SK-N-SH (cell line): Measurements from ENCODE around the gene SH3D19. TPM values are rescaled to one million over a fixed set of nuclear protein-coding genes. Genes with fewer than 3 reads are reported as not detected.

Source experiments
- CTCF ChIA-PET: fragments of 300-600, 350-600 bp; formaldehyde crosslinking; extraction: SDS; loops from one replicate; lab custom pipeline; 2021; lab: Yijun Ruan, JAX
- POLR2A ChIA-PET: fragments of 350-600 bp; sonication (Branson Sonifier 250); formaldehyde crosslinking; extraction: SDS; loops from one replicate; lab custom pipeline; 2020; ENCODE audit warnings: antibody characterized with exemption, inconsistent platforms; lab: Yijun Ruan, JAX
- DNase-seq: peaks from one replicate; pipeline ENCODE4 v3.0.0; 2012
- H2AFZ ChIP-seq: fragments of 200-600 bp; sonication (generic); 2 replicates; pipeline ENCODE4 v1.8.1; 2016; ENCODE audit warnings: antibody characterized with exemption, mild to moderate bottlenecking, low read depth
- H3F3A ChIP-seq: fragments of 200-600 bp; sonication (generic); replicated peaks from 2 replicates; pipeline ENCODE3; 2016; ENCODE audit warnings: antibody characterized with exemption, mild to moderate bottlenecking; ENCODE audit not compliant: insufficient read depth
- H3K27ac ChIP-seq, 2 experiments: fragments of 200-500 bp in 1 of 2; fragments of 200-600 bp in 1 of 2; sonication (Bioruptor generic) in 1 of 2; sonication (generic), shearing (Covaris generic) in 1 of 2; 2 replicates each; pipeline versions ENCODE4 v1.5.1 to v1.6.1; 2014 to 2016; ENCODE audit warnings: low read depth in 2 of 2, inconsistent platforms in 1 of 2, low read length in 1 of 2, mild to moderate bottlenecking in 1 of 2, mixed read lengths in 1 of 2
- H3K27me3 ChIP-seq: fragments of 200-600 bp; sonication (generic), shearing (Covaris generic); 2 replicates; pipeline ENCODE4 v1.6.1; 2016; ENCODE audit warnings: mixed run types; ENCODE audit not compliant: insufficient read depth
- H3K36me3 ChIP-seq, 2 experiments: fragments of 200-500 bp in 1 of 2; fragments of 200-600 bp in 1 of 2; sonication (Bioruptor generic) in 1 of 2; sonication (generic) in 1 of 2; replicated peaks in 1 of 2; 2 replicates each; pipeline versions ENCODE3 to v1.5.1; 2014 to 2016; ENCODE audit warnings: low read length in 1 of 2, mild to moderate bottlenecking in 1 of 2; ENCODE audit not compliant: insufficient read depth in 2 of 2, control insufficient read depth in 1 of 2
- H3K4me1 ChIP-seq, 2 experiments: fragments of 200-500 bp in 1 of 2; fragments of 200-600 bp in 1 of 2; sonication (Bioruptor generic) in 1 of 2; sonication (generic), shearing (Covaris generic) in 1 of 2; 2 replicates each; pipeline versions ENCODE4 v1.5.1 to v1.6.1; 2014 to 2016; ENCODE audit warnings: low read depth in 1 of 2, low read length in 1 of 2, mixed run types in 1 of 2; ENCODE audit not compliant: insufficient read depth in 2 of 2, control insufficient read depth in 1 of 2
- H3K4me2 ChIP-seq: fragments of 200-600 bp; sonication (generic), shearing (Covaris generic); 2 replicates; pipeline ENCODE4 v1.6.1; 2017; ENCODE audit warnings: mixed run types
- H3K4me3 ChIP-seq, 2 experiments: fragments of 200-500 bp in 1 of 2; fragments of 200-600 bp in 1 of 2; sonication (Bioruptor generic) in 1 of 2; sonication (generic), shearing (Covaris generic) in 1 of 2; 2 replicates each; pipeline versions ENCODE4 v1.5.1 to v1.8.1; 2014 to 2016; ENCODE audit warnings: low read depth in 2 of 2, inconsistent platforms in 1 of 2, low read length in 1 of 2, mild to moderate bottlenecking in 1 of 2, mixed read lengths in 1 of 2, moderate library complexity in 1 of 2
- H3K79me2 ChIP-seq: fragments of 200-600 bp; sonication (generic); 2 replicates; pipeline ENCODE4 v1.8.1; 2017; ENCODE audit warnings: mild to moderate bottlenecking; ENCODE audit not compliant: insufficient read depth
- H3K9ac ChIP-seq: fragments of 200-600 bp; sonication (generic); 2 replicates; pipeline ENCODE4 v1.6.1; 2017; ENCODE audit warnings: mixed run types
- H3K9me2 ChIP-seq: fragments of 200-600 bp; sonication (generic); 2 replicates; pipeline ENCODE4 v1.6.1; 2017; ENCODE audit warnings: mixed run types
- H3K9me3 ChIP-seq: fragments of 200-600 bp; sonication (generic); 2 replicates; pipeline ENCODE4 v1.6.1; 2017; ENCODE audit warnings: mixed run types, mild to moderate bottlenecking, moderate library complexity
- H4K20me1 ChIP-seq: fragments of 200-600 bp; sonication (generic); 2 replicates; pipeline ENCODE4 v1.6.1; 2017; ENCODE audit warnings: mild to moderate bottlenecking, mixed run types; ENCODE audit not compliant: insufficient read depth
- CHD2 ChIP-seq: fragments of 150-350 bp; IDR thresholded peaks from 2 replicates; pipeline ENCODE4 v1.6.1; 2018; ENCODE audit warnings: low read length; ENCODE audit not compliant: partially characterized antibody
- CTCF ChIP-seq: fragments of 200-600 bp; sonication (generic); IDR thresholded peaks from 2 replicates; pipeline ENCODE4 v1.6.1; 2017; ENCODE audit warnings: antibody characterized with exemption, mild to moderate bottlenecking, moderate library complexity
- ELF1 ChIP-seq: IDR thresholded peaks from 2 replicates; pipeline ENCODE4 v1.4.0; 2012
- EP300 ChIP-seq, 2 experiments: IDR thresholded peaks; 2 replicates each; pipeline versions ENCODE4 v1.4.0 to v1.6.1; 2012; ENCODE audit warnings: borderline replicate concordance in 1 of 2, low read depth in 1 of 2, low read length in 1 of 2
- FOSL2 ChIP-seq: IDR thresholded peaks from 2 replicates; pipeline ENCODE4 v1.4.0; 2012; ENCODE audit warnings: low read depth, mild to moderate bottlenecking, moderate library complexity, borderline replicate concordance
- FOXJ3 ChIP-seq: sonication (generic); formaldehyde crosslinking; IDR thresholded peaks from 2 replicates; pipeline ENCODE4 v1.5.1; 2020; ENCODE audit warnings: mild to moderate bottlenecking, missing genetic modification reagents
- GATA2 ChIP-seq: sonication (generic); formaldehyde crosslinking; IDR thresholded peaks from 2 replicates; pipeline ENCODE4 v1.5.0; 2020; ENCODE audit warnings: mild to moderate bottlenecking, missing genetic modification reagents
- MAX ChIP-seq: IDR thresholded peaks from 2 replicates; pipeline ENCODE4 v1.4.0; 2012; ENCODE audit warnings: low read depth
- MEF2A ChIP-seq: IDR thresholded peaks from 2 replicates; pipeline ENCODE4 v1.4.0; 2012; ENCODE audit warnings: low read depth, borderline replicate concordance
- MXI1 ChIP-seq: IDR thresholded peaks from 2 replicates; pipeline ENCODE4 v1.6.1; 2012; ENCODE audit warnings: mild to moderate bottlenecking, low read depth, low read length, improper control_type of control experiment
- NRF1 ChIP-seq: IDR thresholded peaks from 2 replicates; pipeline ENCODE4 v1.6.1; 2012; ENCODE audit warnings: low read depth, mild to moderate bottlenecking, low read length
- RAD21 ChIP-seq: IDR thresholded peaks from 2 replicates; pipeline ENCODE4 v1.6.1; 2012; ENCODE audit warnings: mild to moderate bottlenecking, low read length
- RCOR1 ChIP-seq: fragments of 150-350 bp; IDR thresholded peaks from 2 replicates; pipeline ENCODE4 v1.6.1; 2017; ENCODE audit warnings: antibody characterized with exemption, low read length
- RFX5 ChIP-seq: IDR thresholded peaks from 2 replicates; pipeline ENCODE4 v1.6.1; 2012; ENCODE audit warnings: mild to moderate bottlenecking, improper control_type of control experiment, low read length
- SMC3 ChIP-seq: IDR thresholded peaks from 2 replicates; pipeline ENCODE4 v1.6.1; 2012; ENCODE audit warnings: low read depth, low read length, improper control_type of control experiment
- TAF1 ChIP-seq: IDR thresholded peaks from 2 replicates; pipeline ENCODE4 v1.6.1; 2012; ENCODE audit warnings: low read depth, mild to moderate bottlenecking, low read length, moderate library complexity, borderline replicate concordance
- TEAD4 ChIP-seq: IDR thresholded peaks from 2 replicates; pipeline ENCODE4 v1.4.0; 2012; ENCODE audit warnings: mild to moderate bottlenecking, borderline replicate concordance; ENCODE audit not compliant: insufficient read depth
- ZBTB33 ChIP-seq: IDR thresholded peaks from 2 replicates; pipeline ENCODE4 v1.4.0; 2012; ENCODE audit warnings: low read depth, borderline replicate concordance
- WGBS: methylation state at CpG from one replicate; pipeline ENCODE4 v1.1.6; 2017; ENCODE audit warnings: low lambda C conversion rate; 5-methylcytosine and 5-hydroxymethylcytosine counted together
- polyA plus RNA-seq, 3 experiments: library from polyadenylated mRNA; depleted of rRNA; stranded (reverse); fragments of >200 nt; gene quantifications; 2 replicates each; pipeline ENCODE4 v1.2.3, GENCODE V29; 2012

SH3D19 gene
- polyA plus RNA-seq, 1 of the 3 experiments (the other 2 are of a cell fraction), result 7.1 TPM

- Histone ChIP-seq H3K27me3 (no peaks in the 10 kb centered on the region), H3K4me3 (no peak overlapping the region), H2AFZ (no peak overlapping the region), H3K4me2 (no peak overlapping the region), H3K9me3 (no peaks in the 10 kb centered on the region), H3K27ac (no peak overlapping the region), H3K79me2 (peaks cover 65% of the 10 kb centered on the region), H3K9me2 (no peaks in the 10 kb centered on the region), H3K4me1 (peaks cover 0 to 7% of the 10 kb centered on the region in 2 experiments; a peak in 2 of 4 replicates), H3K36me3 (peaks cover 0 to 3% of the 10 kb centered on the region in 2 experiments), H3K9ac (no peak overlapping the region), H3F3A (peaks cover 32% of the 10 kb centered on the region), H4K20me1 (no peaks in the 10 kb centered on the region)
- CTCF ChIA-PET, result no interaction called here
- TF ChIP-seq NRF1, result no peak
- TF ChIP-seq GATA2 (CRISPR knock-in tag), result peak; percentile 70
- POLR2A ChIA-PET, result no interaction called here
- WGBS, result 83% methylated on average over 1 of the region's 1 CpG
- no peak for DNase-seq
Observed at GRCh38 chr4:151321586-151321985, 3.8 kb downstream of the SH3D19 start.

GRCh38 chr4:151319490-151319889 is 5.9 kb downstream of the SH3D19 start:
- Histone ChIP-seq H4K20me1 (no peaks in the 10 kb centered on the region), H3K4me3 (no peak overlapping the region), H3K36me3 (peaks cover 0 to 3% of the 10 kb centered on the region in 2 experiments), H3K27ac (no peak overlapping the region)
- CTCF ChIA-PET, result no interaction called here
- no peak for DNase-seq
- no peak for TF ChIP-seq ELF1
- no peak for TF ChIP-seq CTCF
- TF ChIP-seq ZBTB33, result no peak
- no peak for TF ChIP-seq MXI1
- no peak for TF ChIP-seq MEF2A
- TF ChIP-seq RAD21, result no peak
- TF ChIP-seq RCOR1, result no peak
- no peak for TF ChIP-seq GATA2 (CRISPR knock-in tag)
- no peak for TF ChIP-seq SMC3
- TF ChIP-seq RFX5, result no peak
- no peak for TF ChIP-seq FOXJ3
- TF ChIP-seq MAX, result no peak
- TF ChIP-seq FOSL2, result no peak
- TF ChIP-seq TEAD4, result no peak
- TF ChIP-seq TAF1, result no peak
- no peak for TF ChIP-seq CHD2
- no peak for TF ChIP-seq EP300 (IDR thresholded peaks at IDR 0.05; ENCODE audit: borderline replicate concordance in 1 of 2, low read depth in 1 of 2, low read length in 1 of 2)
- TF ChIP-seq, all 33 proteins: peak for 0
- WGBS, result 96% methylated on average over 1 of the region's 1 CpG
- no peaks in the 10 kb centered on the region for H3K9me3 ChIP-seq
- peaks cover 73% of the 10 kb centered on the region for H3K79me2 ChIP-seq
- POLR2A ChIA-PET, result no interaction called here
- no peaks in the 10 kb centered on the region for H3K9me2 ChIP-seq
- H3K27me3 ChIP-seq, result no peaks in the 10 kb centered on the region
- H3K9ac ChIP-seq, result no peak overlapping the region
- peaks cover 32% of the 10 kb centered on the region for H3F3A ChIP-seq
- H2AFZ ChIP-seq, result no peak overlapping the region
- H3K4me2 ChIP-seq, result no peak overlapping the region
- H3K4me1 ChIP-seq, result peaks cover 4 to 8% of the 10 kb centered on the region in 2 experiments; a peak in 2 of 4 replicates
